Ascending aorta (tissue), 2 donors: Measurements from ENCODE around the gene WSCD2. TPM values are rescaled to one million over a fixed set of nuclear protein-coding genes. Genes with fewer than 3 reads are reported as not detected.

ENCODE experiments used
- DNase-seq, 2 donors: peaks; one replicate each; pipeline ENCODE4 v3.0.0-alpha.2; 2019; ENCODE audit warnings: low spot score in 2 of 2
- H3K27ac ChIP-seq, 2 donors: fragments of 200-600 bp; sonication (generic); one replicate each; pipeline ENCODE4 v1.5.1; 2016 to 2017; ENCODE audit warnings: mild to moderate bottlenecking in 1 of 2
- H3K27me3 ChIP-seq: fragments of 200-600 bp; sonication (generic); one replicate; pipeline ENCODE4 v1.5.1; 2017
- H3K36me3 ChIP-seq, 2 donors: fragments of 200-600 bp; sonication (generic); one replicate each; pipeline ENCODE4 v1.5.1; 2016
- H3K4me1 ChIP-seq, 2 donors: fragments of 200-600 bp; sonication (generic); one replicate each; pipeline ENCODE4 v1.5.1; 2016 to 2017; ENCODE audit warnings: mild to moderate bottlenecking in 1 of 2
- H3K4me3 ChIP-seq, 2 donors: fragments of 200-600 bp; sonication (generic); one replicate each; pipeline ENCODE4 v1.5.1; 2016 to 2017; ENCODE audit warnings: mild to moderate bottlenecking in 1 of 2
- H3K9me3 ChIP-seq, 2 donors: fragments of 200-600 bp; sonication (generic); one replicate each; pipeline ENCODE4 v1.5.1; 2016
- intact Hi-C: fragments of 100-400 bp; cut with DNase I; formaldehyde crosslinking; loops from one replicate; pipeline ENCODE4 v1.15.1; 2023
- total RNA-seq: library from RNA; depleted of rRNA; stranded (reverse); fragments of >200 nt; gene quantifications from one replicate; pipeline ENCODE4 v1.1.0, GENCODE V29; 2016
- TF ChIP-seq, protein P1 (sequence below), 3 experiments: fragments of 200-600 bp in 2 of 3; fragments of 450-650 bp in 1 of 3; sonication (generic) in 2 of 3; IDR thresholded peaks; one replicate each; pipeline ENCODE4 v1.5.1; 2016 to 2019; ENCODE audit warnings: antibody characterized with exemption in 3 of 3, mild to moderate bottlenecking in 1 of 3, moderate library complexity in 1 of 3

Gene WSCD2
- total RNA-seq, 1 donor from 2014 or later = 3.5 TPM

DNA sequence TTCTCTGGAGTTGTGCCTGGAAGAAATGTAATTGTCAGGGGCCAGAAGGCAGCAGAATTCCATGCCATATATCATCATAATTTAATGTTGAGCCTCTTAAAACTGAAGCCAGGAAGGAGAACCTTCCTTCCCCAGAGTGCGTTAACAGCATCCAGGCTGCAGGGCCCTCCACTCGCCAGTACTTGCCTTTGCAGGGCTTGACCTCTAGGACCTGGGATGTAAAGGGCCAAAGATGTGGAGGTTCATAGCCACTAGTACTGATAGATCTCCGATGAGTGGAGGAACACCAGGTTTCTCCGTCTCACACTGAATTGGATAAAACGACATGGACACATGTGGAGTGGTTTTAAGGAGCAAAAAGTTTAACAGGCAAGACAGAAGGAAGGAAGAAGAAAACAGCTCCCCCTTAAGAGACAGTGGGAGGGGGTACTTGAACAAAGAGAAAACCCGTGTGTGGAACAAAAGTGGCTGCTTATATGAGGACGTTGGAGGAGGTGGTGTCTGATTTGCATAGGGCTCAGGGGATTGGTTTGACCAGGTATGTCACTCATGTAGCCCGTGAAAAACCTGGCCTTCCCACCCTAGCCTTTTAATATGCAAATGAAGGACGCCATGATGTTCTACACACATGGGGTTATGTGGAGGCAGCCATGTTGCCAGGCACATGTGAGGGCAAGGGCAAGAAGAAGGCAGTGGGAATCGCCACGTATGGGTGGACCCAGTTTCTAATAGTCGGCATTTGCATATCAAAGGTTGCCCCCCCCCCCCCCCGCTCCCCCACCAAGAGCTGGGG lies 38.8 kb upstream of the WSCD2 start:
- DNase-seq = no peak
- Histone ChIP-seq H3K4me1 (no peaks in the 10 kb centered on the region), H3K4me3 (no peak overlapping the region), H3K27ac (no peak overlapping the region), H3K36me3 (no peaks in the 10 kb centered on the region), H3K27me3 (no peaks in the 10 kb centered on the region), H3K9me3 (peaks cover 0 to 29% of the 10 kb centered on the region in 2 donors)
- TF ChIP-seq, protein P1, sequence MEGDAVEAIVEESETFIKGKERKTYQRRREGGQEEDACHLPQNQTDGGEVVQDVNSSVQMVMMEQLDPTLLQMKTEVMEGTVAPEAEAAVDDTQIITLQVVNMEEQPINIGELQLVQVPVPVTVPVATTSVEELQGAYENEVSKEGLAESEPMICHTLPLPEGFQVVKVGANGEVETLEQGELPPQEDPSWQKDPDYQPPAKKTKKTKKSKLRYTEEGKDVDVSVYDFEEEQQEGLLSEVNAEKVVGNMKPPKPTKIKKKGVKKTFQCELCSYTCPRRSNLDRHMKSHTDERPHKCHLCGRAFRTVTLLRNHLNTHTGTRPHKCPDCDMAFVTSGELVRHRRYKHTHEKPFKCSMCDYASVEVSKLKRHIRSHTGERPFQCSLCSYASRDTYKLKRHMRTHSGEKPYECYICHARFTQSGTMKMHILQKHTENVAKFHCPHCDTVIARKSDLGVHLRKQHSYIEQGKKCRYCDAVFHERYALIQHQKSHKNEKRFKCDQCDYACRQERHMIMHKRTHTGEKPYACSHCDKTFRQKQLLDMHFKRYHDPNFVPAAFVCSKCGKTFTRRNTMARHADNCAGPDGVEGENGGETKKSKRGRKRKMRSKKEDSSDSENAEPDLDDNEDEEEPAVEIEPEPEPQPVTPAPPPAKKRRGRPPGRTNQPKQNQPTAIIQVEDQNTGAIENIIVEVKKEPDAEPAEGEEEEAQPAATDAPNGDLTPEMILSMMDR (IDR thresholded peaks at IDR 0.05) = no peak
- intact Hi-C loops = no loop called here

GRCh38 chr12:108090932-108091678 lies 38.0 kb upstream of the WSCD2 start:
- DNase-seq = no peak
- Histone ChIP-seq H3K36me3 (no peaks in the 10 kb centered on the region), H3K27ac (no peak overlapping the region), H3K27me3 (no peaks in the 10 kb centered on the region), H3K9me3 (peaks cover 0 to 29% of the 10 kb centered on the region in 2 donors), H3K4me1 (no peaks in the 10 kb centered on the region), H3K4me3 (no peak overlapping the region)
- TF ChIP-seq, protein P1 (IDR thresholded peaks at IDR 0.05) = no peak
- intact Hi-C loops = no loop called here

- intact Hi-C loops = no loop called here
- Histone ChIP-seq H3K27me3 (no peaks in the 10 kb centered on the region), H3K4me1 (no peaks in the 10 kb centered on the region), H3K36me3 (no peaks in the 10 kb centered on the region), H3K9me3 (peaks cover 0 to 29% of the 10 kb centered on the region in 2 donors), H3K27ac (no peak overlapping the region), H3K4me3 (no peak overlapping the region)
- TF ChIP-seq, protein P1 (IDR thresholded peaks at IDR 0.05) = no peak
- DNase-seq = no peak
Measured at GRCh38 chr12:108091679-108092051, 37.4 kb upstream of the WSCD2 start.

DNA sequence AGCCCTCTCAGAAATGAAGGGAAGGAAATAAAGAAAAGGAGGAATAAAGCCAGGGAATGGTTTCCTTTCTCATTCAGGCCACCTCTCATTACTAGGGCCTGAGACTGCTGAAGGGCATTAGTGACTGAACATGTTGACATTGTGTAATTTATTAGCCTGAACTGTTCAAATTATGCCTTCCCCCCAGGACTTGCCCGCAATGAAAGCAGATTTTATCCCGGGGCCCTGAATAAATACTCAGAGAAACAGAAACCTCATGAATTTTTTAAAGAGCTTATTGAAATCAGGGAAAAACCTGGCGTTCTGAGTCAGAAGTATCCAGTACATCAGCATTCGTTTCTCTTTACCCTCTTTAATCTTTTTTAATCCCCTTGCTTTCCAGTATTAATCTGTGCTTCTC lies 35.9 kb upstream of the WSCD2 start:
- DNase-seq = no peak
- Histone ChIP-seq H3K4me3 (no peak overlapping the region), H3K36me3 (no peaks in the 10 kb centered on the region), H3K27ac (no peak overlapping the region), H3K9me3 (peaks cover 0 to 14% of the 10 kb centered on the region in 2 donors), H3K27me3 (no peaks in the 10 kb centered on the region), H3K4me1 (no peaks in the 10 kb centered on the region)
- TF ChIP-seq, protein P1 (IDR thresholded peaks at IDR 0.05) = no peak
- intact Hi-C loops = no loop called here

- Histone ChIP-seq H3K27ac (no peak overlapping the region), H3K4me3 (no peak overlapping the region), H3K9me3 (peaks cover 0 to 4% of the 10 kb centered on the region in 2 donors), H3K4me1 (no peaks in the 10 kb centered on the region), H3K27me3 (no peaks in the 10 kb centered on the region), H3K36me3 (no peaks in the 10 kb centered on the region)
- DNase-seq = no peak
- TF ChIP-seq, protein P1 (IDR thresholded peaks at IDR 0.05) = no peak
- intact Hi-C loops = no loop called here
Measured at GRCh38 chr12:108094056-108094649, 34.9 kb upstream of the WSCD2 start.
